ENCODE results near the gene FAM135A.

- no peak for TF ChIP-seq CTCF (IDR thresholded peaks at IDR 0.05)
- TF ChIP-seq POLR2A (IDR thresholded peaks at IDR 0.05) = no peak
- TF ChIP-seq POLR2AphosphoS5 (IDR thresholded peaks at IDR 0.05) = no peak
Measured at GRCh38 chr6:70388814-70389213, 24.5 kb upstream of the FAM135A start.
